Mesothelial cell of epicardium (in vitro differentiated cells): ENCODE results near the gene PLEKHA7. TPM values are rescaled to one million over a fixed set of nuclear protein-coding genes. Genes with fewer than 3 reads are reported as not detected.

Experiments
- DNase-seq, 2 experiments: peaks; one replicate each; pipeline ENCODE4 v3.0.0; 2021; ENCODE audit warnings: low spot score in 2 of 2; ENCODE audit not compliant: unreplicated experiment in 2 of 2
- H3K27ac Mint-ChIP-seq: 2 replicates; pipeline ENCODE4 v1.8.0; 2021; ENCODE audit warnings: mixed read lengths
- H3K27me3 Mint-ChIP-seq: 2 replicates; pipeline ENCODE4 v1.8.0; 2021; ENCODE audit warnings: low read depth, mixed read lengths
- H3K36me3 Mint-ChIP-seq: 2 replicates; pipeline ENCODE4 v1.8.0; 2021; ENCODE audit warnings: mixed read lengths
- H3K4me1 Mint-ChIP-seq: 2 replicates; pipeline ENCODE4 v1.8.0; 2021; ENCODE audit warnings: mixed read lengths
- H3K4me3 Mint-ChIP-seq: 2 replicates; pipeline ENCODE4 v1.8.0; 2021; ENCODE audit warnings: mild to moderate bottlenecking, moderate library complexity, mixed read lengths
- H3K9me3 Mint-ChIP-seq: 2 replicates; pipeline ENCODE4 v1.8.0; 2021; ENCODE audit warnings: mixed read lengths
- total RNA-seq: library from RNA; stranded (reverse); gene quantifications from 3 replicates; pipeline ENCODE4 v1.2.1, GENCODE V29; 2021
- TF ChIP-seq, protein P1 (sequence below): fragments of 200-600 bp; sonication (generic); IDR thresholded peaks from one replicate; pipeline ENCODE4 v1.5.0; 2021; ENCODE audit warnings: antibody characterized with exemption; ENCODE audit not compliant: unreplicated experiment

PLEKHA7 gene
- total RNA-seq, 1 donor from 2014 or later = 30.5 TPM

DNA sequence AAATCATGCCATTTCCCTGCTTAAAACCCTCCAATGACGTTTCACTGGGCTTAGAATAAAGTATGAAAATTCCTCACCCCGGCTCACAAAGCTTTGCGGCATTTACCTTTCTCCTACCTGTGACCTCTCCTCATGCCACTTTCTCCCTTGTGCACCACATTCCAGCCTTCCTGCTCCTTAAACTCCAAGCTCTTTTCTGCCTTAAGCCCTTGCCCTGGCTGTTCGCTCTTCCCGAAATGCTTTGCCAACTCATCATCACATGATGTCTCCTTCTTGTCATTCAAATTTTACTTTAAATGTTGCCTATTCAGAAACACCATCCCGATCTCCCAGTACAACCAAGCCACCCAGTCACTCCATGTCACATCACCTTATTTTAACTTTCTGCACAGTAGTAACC is 2.0 kb downstream of the PLEKHA7 start:
- no peak overlapping the region for H3K27ac Mint-ChIP-seq
- H3K27me3 Mint-ChIP-seq = peaks cover 18% of the 10 kb centered on the region
- no peaks in the 10 kb centered on the region for H3K36me3 Mint-ChIP-seq
- no peak for DNase-seq
- H3K4me1 Mint-ChIP-seq = peaks cover 11% of the 10 kb centered on the region
- H3K9me3 Mint-ChIP-seq = no peaks in the 10 kb centered on the region
- TF ChIP-seq, protein P1, sequence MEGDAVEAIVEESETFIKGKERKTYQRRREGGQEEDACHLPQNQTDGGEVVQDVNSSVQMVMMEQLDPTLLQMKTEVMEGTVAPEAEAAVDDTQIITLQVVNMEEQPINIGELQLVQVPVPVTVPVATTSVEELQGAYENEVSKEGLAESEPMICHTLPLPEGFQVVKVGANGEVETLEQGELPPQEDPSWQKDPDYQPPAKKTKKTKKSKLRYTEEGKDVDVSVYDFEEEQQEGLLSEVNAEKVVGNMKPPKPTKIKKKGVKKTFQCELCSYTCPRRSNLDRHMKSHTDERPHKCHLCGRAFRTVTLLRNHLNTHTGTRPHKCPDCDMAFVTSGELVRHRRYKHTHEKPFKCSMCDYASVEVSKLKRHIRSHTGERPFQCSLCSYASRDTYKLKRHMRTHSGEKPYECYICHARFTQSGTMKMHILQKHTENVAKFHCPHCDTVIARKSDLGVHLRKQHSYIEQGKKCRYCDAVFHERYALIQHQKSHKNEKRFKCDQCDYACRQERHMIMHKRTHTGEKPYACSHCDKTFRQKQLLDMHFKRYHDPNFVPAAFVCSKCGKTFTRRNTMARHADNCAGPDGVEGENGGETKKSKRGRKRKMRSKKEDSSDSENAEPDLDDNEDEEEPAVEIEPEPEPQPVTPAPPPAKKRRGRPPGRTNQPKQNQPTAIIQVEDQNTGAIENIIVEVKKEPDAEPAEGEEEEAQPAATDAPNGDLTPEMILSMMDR = no peak
- H3K4me3 Mint-ChIP-seq = no peak overlapping the region

GRCh38 chr11:17010851-17011420 is 3.3 kb downstream of the PLEKHA7 start:
- TF ChIP-seq, protein P1 = no peak
- no peaks in the 10 kb centered on the region for H3K36me3 Mint-ChIP-seq
- no peak for DNase-seq
- peaks cover 10% of the 10 kb centered on the region for H3K27me3 Mint-ChIP-seq
- peaks cover 11% of the 10 kb centered on the region for H3K4me1 Mint-ChIP-seq
- no peaks in the 10 kb centered on the region for H3K9me3 Mint-ChIP-seq
- no peak overlapping the region for H3K27ac Mint-ChIP-seq
- no peak overlapping the region for H3K4me3 Mint-ChIP-seq

DNA sequence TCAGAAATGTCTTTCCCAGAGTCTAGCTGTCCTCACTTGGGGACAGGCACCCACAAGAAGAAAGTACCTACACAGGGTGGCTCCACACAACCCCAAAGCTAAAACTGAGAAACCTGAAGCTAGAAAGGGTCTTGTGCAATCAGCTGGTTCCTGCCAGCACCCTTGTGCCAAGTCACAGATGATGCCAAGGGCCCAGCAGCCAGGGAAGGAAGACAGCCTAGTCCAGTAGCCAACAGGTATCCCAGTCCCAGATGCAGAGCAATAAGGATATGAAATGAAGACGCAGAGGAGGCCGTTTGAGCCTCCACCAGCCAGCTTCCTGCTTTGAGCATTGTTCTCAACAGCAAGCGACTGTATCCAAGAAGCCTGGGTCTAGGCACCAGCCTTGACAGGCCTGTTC is 6.1 kb downstream of the PLEKHA7 start:
- H3K27me3 Mint-ChIP-seq = no peaks in the 10 kb centered on the region
- no peaks in the 10 kb centered on the region for H3K9me3 Mint-ChIP-seq
- no peak for DNase-seq
- peaks cover under 1% of the 10 kb centered on the region for H3K4me1 Mint-ChIP-seq
- H3K36me3 Mint-ChIP-seq = peaks cover 2% of the 10 kb centered on the region
- H3K4me3 Mint-ChIP-seq = no peak overlapping the region
- TF ChIP-seq, protein P1 = no peak
- no peak overlapping the region for H3K27ac Mint-ChIP-seq

DNA sequence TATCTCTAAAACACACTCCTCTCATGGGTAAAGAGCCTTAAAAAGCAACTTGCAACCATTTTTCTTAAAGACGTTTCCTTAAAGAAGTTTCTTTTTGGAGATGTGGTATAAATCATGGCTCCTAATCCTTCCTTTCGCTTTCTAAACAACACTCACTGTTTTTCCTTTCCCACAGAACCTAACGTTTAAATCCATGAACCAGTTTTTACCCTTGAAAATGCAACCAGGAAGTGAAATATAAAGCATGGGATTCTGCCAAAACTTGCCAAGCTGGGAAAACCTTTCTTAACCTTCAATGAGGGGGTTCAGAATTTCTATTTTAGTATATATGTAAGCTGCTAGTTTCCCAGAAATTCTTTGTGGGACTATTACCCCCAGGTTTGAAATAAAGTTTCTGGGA is 8.6 kb downstream of the PLEKHA7 start:
- no peaks in the 10 kb centered on the region for H3K27me3 Mint-ChIP-seq
- DNase-seq = no peak
- H3K9me3 Mint-ChIP-seq = no peaks in the 10 kb centered on the region
- H3K36me3 Mint-ChIP-seq = peaks cover 2% of the 10 kb centered on the region
- no peak overlapping the region for H3K4me3 Mint-ChIP-seq
- TF ChIP-seq, protein P1 = no peak
- H3K4me1 Mint-ChIP-seq = no peaks in the 10 kb centered on the region
- no peak overlapping the region for H3K27ac Mint-ChIP-seq

- no peaks in the 10 kb centered on the region for H3K27me3 Mint-ChIP-seq
- DNase-seq = no peak
- TF ChIP-seq, protein P1 = no peak
- peaks cover 2% of the 10 kb centered on the region for H3K36me3 Mint-ChIP-seq
- H3K9me3 Mint-ChIP-seq = no peaks in the 10 kb centered on the region
- H3K27ac Mint-ChIP-seq = no peak overlapping the region
- no peak overlapping the region for H3K4me3 Mint-ChIP-seq
- no peaks in the 10 kb centered on the region for H3K4me1 Mint-ChIP-seq
Measured at GRCh38 chr11:17004486-17005148, 9.6 kb downstream of the PLEKHA7 start.

DNA sequence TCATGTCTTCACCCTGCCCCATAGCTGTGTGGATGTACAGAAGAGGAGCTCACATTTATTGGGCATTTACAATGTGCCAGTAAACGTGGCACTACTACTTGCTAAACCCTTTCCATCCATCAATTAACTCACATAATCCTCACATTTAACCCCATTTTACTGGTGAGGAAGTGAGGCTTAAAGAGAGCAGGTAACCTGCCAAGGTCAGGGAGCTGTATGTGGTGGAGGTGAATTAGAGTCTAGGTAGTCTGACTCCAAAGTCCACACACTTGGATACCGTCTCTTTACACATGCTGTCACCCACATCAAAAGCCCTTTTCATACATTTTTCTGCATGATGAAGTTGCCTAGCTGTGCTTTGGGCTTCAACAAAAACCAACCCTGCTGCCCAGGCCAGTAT is 10.8 kb downstream of the PLEKHA7 start:
- DNase-seq = no peak
- Mint-ChIP-seq H3K4me1 (peaks cover 1% of the 10 kb centered on the region), H3K27me3 (no peaks in the 10 kb centered on the region), H3K27ac (no peak overlapping the region), H3K4me3 (no peak overlapping the region), H3K36me3 (peaks cover 2% of the 10 kb centered on the region), H3K9me3 (no peaks in the 10 kb centered on the region)
- TF ChIP-seq, protein P1 = no peak
